UCSD-AML1 (cell line): ENCODE data around the gene TPK1.

ENCODE experiments used
- DNase-seq: peaks from one replicate; lab custom pipeline; 2025; ENCODE audit not compliant: unreplicated experiment; lab: John Stamatoyannopoulos, UW

The TPK1 gene

GRCh38 chr7:144835652-144836544 lies at the start of gene TPK1:
TSS of gene TPK1 (minus strand) at chr7:144836053. CDS start at chr7:144835602, 451 bp downstream.
- peak; percentile 87 for DNase-seq

- no peak for DNase-seq
These were observed 49.6 kb upstream of the TPK1 start for GRCh38 chr7:144885478-144885877.

- no peak for DNase-seq
These were observed 49.0 kb upstream of the TPK1 start for GRCh38 chr7:144884896-144885295.

- DNase-seq: no peak
These were observed 37.5 kb upstream of the TPK1 start for GRCh38 chr7:144873316-144873845.

- no peak for DNase-seq
These were observed 33.2 kb upstream of the TPK1 start for GRCh38 chr7:144869082-144869481.

GRCh38 chr7:144866189-144866588 lies 30.3 kb upstream of the TPK1 start:
- DNase-seq: no peak

- no peak for DNase-seq
These were observed 27.4 kb upstream of the TPK1 start for GRCh38 chr7:144863320-144863647.

GRCh38 chr7:144862612-144863319 lies 26.9 kb upstream of the TPK1 start:
- DNase-seq: no peak

- DNase-seq: no peak
These were observed 23.9 kb upstream of the TPK1 start for GRCh38 chr7:144859739-144860138.

GRCh38 chr7:144857463-144857862 lies 21.6 kb upstream of the TPK1 start:
- DNase-seq: no peak

- no peak for DNase-seq
These were observed 19.1 kb upstream of the TPK1 start for GRCh38 chr7:144854839-144855424.

GRCh38 chr7:144853542-144853941 lies 17.7 kb upstream of the TPK1 start:
- no peak for DNase-seq

- no peak for DNase-seq
These were observed 12.2 kb upstream of the TPK1 start for GRCh38 chr7:144848078-144848477.

GRCh38 chr7:144842377-144842851 lies 6.6 kb upstream of the TPK1 start:
- peak; percentile 10 for DNase-seq

- DNase-seq: no peak
These were observed 641 bp upstream of the TPK1 start for GRCh38 chr7:144836545-144836842.

GRCh38 chr7:144835155-144835611 lies 670 bp downstream of the TPK1 start:
- DNase-seq: peak; percentile 24

GRCh38 chr7:144834641-144835144 lies 1.2 kb downstream of the TPK1 start:
- peak; percentile 16 for DNase-seq

GRCh38 chr7:144830811-144831210 lies 5.0 kb downstream of the TPK1 start:
- no peak for DNase-seq

- no peak for DNase-seq
These were observed 5.6 kb downstream of the TPK1 start for GRCh38 chr7:144830024-144830785.

GRCh38 chr7:144827621-144828020 lies 8.2 kb downstream of the TPK1 start:
- DNase-seq: no peak

GRCh38 chr7:144826208-144826607 lies 9.6 kb downstream of the TPK1 start:
- DNase-seq: no peak
